Tibial nerve (tissue), 4 donors: ENCODE data around the gene KSR1. TPM values are rescaled to one million over a fixed set of nuclear protein-coding genes. Genes with fewer than 3 reads are reported as not detected.
"Not testable (repeated sequence)": the region's sequence is repeated elsewhere in the genome, so short reads cannot be mapped to it uniquely, and the experiment has no call there.

Source experiments
- DNase-seq, 2 donors: peaks; one replicate each; pipeline ENCODE4 v3.0.0-alpha.2; 2019; ENCODE audit warnings: low spot score in 2 of 2
- H3K27ac ChIP-seq, 4 donors: fragments of 200-600 bp; sonication (generic) in 3 of 4; one replicate each; pipeline ENCODE4 v1.5.1; 2017 to 2019; ENCODE audit warnings: mild to moderate bottlenecking in 1 of 4
- H3K27me3 ChIP-seq, 2 donors: fragments of 200-600 bp; sonication (generic) in 1 of 2; one replicate each; pipeline versions ENCODE4 v1.5.1 to v1.6.0; 2017 to 2019
- H3K36me3 ChIP-seq, 3 donors: fragments of 200-600 bp; sonication (generic); one replicate each; pipeline ENCODE4 v1.5.1; 2018 to 2019
- H3K4me1 ChIP-seq, 4 donors: fragments of 200-600 bp; sonication (generic) in 3 of 4; one replicate each; pipeline ENCODE4 v1.5.1; 2017 to 2019
- H3K4me3 ChIP-seq, 4 donors: fragments of 200-600 bp; sonication (generic) in 3 of 4; one replicate each; pipeline ENCODE4 v1.5.1; 2017 to 2019; ENCODE audit warnings: mild to moderate bottlenecking in 1 of 4, moderate library complexity in 1 of 4
- H3K9me3 ChIP-seq, 4 donors: fragments of 200-600 bp; sonication (generic) in 3 of 4; one replicate each; pipeline ENCODE4 v1.5.1; 2017 to 2019
- EP300 ChIP-seq, 2 donors: sonication (generic); formaldehyde crosslinking; IDR thresholded peaks; one replicate each; pipeline ENCODE4 v1.6.1; 2017; ENCODE audit warnings: antibody characterized with exemption in 2 of 2, mild to moderate bottlenecking in 1 of 2
- POLR2A ChIP-seq, 2 donors: fragments of 450-650 bp; IDR thresholded peaks; one replicate each; pipeline ENCODE4 v1.6.1; 2017; ENCODE audit warnings: antibody characterized with exemption in 2 of 2, mild to moderate bottlenecking in 2 of 2, moderate library complexity in 2 of 2
- WGBS, 2 donors: methylation state at CpG; one replicate each; pipeline ENCODE4 v1.1.5; 2018; 5-methylcytosine and 5-hydroxymethylcytosine counted together
- total RNA-seq, 4 donors: library from RNA; depleted of rRNA; stranded (reverse); fragments of >200 nt; gene quantifications; one replicate each; pipeline ENCODE4 v1.1.0, GENCODE V29; 2016
- TF ChIP-seq, protein P1 (sequence below), 5 experiments: fragments of 200-600 bp in 3 of 5; fragments of 450-650 bp in 2 of 5; sonication (generic) in 3 of 5; IDR thresholded peaks; one replicate each; pipeline ENCODE4 v1.5.1; 2016 to 2019; ENCODE audit warnings: antibody characterized with exemption in 5 of 5, mild to moderate bottlenecking in 3 of 5, moderate library complexity in 2 of 5

The KSR1 gene
- total RNA-seq, 4 donors from 2014 or later, result 45.1 to 110 (median 54.2) TPM

DNA sequence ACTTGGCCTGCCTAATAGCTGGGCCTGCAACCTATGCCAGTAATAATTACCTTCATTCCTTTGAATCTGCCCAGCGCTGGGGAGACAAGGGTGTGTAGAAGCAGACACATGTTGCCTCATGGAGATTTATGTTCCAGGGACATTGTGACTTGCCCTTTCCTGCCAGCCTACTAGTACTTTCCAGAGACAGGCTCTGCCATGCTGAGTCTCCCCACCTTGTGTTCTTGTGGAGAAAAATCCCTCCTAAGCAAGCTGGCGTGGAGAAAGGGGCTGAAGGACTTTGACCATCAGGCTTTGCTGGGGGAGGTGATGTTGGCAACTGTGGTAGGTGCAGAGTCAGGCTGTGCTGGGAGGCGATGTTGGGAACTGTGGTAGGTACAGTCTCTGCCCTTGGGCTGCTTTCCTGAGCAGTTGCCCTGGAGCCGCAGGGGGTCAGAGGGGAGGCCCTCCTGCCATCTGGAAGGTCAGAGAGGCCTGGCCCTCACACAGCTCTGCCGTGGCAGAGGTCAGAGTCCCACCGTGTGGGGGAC lies 4.0 kb downstream of the KSR1 start:
- Histone ChIP-seq H3K4me3 (no peak overlapping the region), H3K36me3 (no peaks in the 10 kb centered on the region), H3K27ac (peak overlapping the region in 1 of 4 donors; percentile 36), H3K27me3 (no peaks in the 10 kb centered on the region), H3K4me1 (peaks cover 0 to 54% (median 25%) of the 10 kb centered on the region in 4 donors), H3K9me3 (no peaks in the 10 kb centered on the region)
- WGBS, 2 donors, result 60 to 85% methylated on average over 4 to 6 of the region's 6 CpGs
- TF ChIP-seq, protein P1, sequence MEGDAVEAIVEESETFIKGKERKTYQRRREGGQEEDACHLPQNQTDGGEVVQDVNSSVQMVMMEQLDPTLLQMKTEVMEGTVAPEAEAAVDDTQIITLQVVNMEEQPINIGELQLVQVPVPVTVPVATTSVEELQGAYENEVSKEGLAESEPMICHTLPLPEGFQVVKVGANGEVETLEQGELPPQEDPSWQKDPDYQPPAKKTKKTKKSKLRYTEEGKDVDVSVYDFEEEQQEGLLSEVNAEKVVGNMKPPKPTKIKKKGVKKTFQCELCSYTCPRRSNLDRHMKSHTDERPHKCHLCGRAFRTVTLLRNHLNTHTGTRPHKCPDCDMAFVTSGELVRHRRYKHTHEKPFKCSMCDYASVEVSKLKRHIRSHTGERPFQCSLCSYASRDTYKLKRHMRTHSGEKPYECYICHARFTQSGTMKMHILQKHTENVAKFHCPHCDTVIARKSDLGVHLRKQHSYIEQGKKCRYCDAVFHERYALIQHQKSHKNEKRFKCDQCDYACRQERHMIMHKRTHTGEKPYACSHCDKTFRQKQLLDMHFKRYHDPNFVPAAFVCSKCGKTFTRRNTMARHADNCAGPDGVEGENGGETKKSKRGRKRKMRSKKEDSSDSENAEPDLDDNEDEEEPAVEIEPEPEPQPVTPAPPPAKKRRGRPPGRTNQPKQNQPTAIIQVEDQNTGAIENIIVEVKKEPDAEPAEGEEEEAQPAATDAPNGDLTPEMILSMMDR (IDR thresholded peaks at IDR 0.05), result no peak
- TF ChIP-seq EP300 (IDR thresholded peaks at IDR 0.05), result no peak
- TF ChIP-seq POLR2A (IDR thresholded peaks at IDR 0.05), result no peak
- no peak for DNase-seq

DNA sequence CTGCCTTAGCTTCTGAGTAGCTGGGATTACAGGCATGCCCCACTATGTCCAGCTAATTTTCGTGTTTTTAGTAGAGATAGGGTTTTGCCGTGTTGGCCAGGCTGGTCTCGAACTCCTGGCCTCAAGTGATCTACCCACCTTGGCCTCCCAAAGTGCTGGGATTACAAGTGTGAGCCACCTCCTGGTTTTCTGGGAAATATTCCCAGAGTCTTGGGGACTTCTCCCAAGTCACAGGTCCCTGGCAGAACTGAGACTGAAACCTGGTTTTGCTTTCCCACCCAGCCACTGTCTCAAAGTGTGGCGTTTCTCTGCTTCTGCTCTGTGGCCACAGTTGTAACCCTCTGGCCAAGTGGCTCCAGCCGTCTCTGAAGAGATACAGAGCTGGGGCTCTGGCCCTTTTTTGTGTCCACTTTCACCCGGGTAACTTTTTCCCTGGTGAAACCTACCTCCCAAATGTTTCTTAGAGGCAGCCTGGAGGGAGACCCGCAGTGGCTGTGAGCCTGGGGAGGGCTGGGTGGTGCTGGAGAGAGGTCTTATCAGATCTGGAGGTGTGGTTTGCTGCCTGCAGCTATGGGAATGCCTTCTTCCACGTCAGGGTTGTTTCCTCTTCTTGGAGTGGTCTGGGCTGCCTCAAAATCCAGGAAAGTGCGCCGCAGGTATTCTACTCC lies 5.1 kb downstream of the KSR1 start:
- Histone ChIP-seq H3K4me1 (peaks cover 0 to 51% (median 25%) of the 10 kb centered on the region in 4 donors), H3K27me3 (no peaks in the 10 kb centered on the region), H3K9me3 (no peaks in the 10 kb centered on the region), H3K27ac (no peak overlapping the region), H3K4me3 (no peak overlapping the region), H3K36me3 (no peaks in the 10 kb centered on the region)
- 82 to 83% methylated on average over 10 of the region's 10 CpGs for WGBS, 2 donors
- DNase-seq, result no peak
- TF ChIP-seq EP300 (IDR thresholded peaks at IDR 0.05), result no peak
- TF ChIP-seq POLR2A (IDR thresholded peaks at IDR 0.05), result no peak
- TF ChIP-seq, protein P1 (IDR thresholded peaks at IDR 0.05), result no peak

DNA sequence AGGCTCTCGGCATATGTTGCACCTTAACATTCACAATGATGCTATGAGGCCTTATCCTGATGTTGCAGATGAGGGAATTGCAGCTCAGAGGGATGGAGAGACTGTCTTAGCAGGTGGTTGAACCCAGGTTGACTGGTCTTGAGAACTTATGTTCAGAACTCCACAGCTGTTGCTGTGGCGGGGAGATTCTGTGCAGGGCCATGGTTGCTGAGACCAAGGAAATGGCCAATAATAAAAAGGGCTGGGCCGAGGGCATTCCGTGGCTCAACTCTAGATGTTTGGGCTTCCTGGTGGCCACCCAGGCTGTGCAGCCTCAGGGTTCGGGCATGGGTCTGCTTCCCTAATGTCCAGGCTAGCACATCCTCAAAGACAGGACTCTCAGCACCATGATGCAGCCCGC lies 5.9 kb downstream of the KSR1 start:
- Histone ChIP-seq H3K27me3 (no peaks in the 10 kb centered on the region), H3K36me3 (no peaks in the 10 kb centered on the region), H3K4me3 (no peak overlapping the region), H3K9me3 (no peaks in the 10 kb centered on the region), H3K27ac (no peak overlapping the region), H3K4me1 (peaks cover 0 to 48% (median 23%) of the 10 kb centered on the region in 4 donors)
- WGBS, 2 donors, result 83 to 90% methylated on average over 6 of the region's 6 CpGs
- no peak for DNase-seq
- TF ChIP-seq, protein P1 (IDR thresholded peaks at IDR 0.05), result no peak
- TF ChIP-seq EP300 (IDR thresholded peaks at IDR 0.05) (no peak), POLR2A (IDR thresholded peaks at IDR 0.05) (no peak)

DNA sequence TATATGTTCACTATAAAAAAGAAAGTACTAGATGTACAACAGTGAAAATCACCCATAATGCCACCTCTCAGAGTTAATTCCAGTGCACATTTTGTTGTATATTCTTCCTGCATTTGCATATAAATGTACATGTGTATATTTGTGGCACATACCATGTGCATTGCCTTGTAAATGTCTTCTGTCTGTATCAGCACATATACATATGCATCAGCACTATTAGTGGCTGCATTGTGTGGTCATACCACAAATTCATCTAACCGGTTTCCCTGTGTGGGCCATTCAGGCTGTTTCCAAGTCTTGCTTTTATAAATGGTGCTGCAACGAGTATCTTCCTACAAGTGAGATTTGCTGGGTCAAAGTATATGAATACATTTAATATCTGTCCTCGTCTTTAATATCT lies 6.5 kb downstream of the KSR1 start:
- no peaks in the 10 kb centered on the region for H3K27me3 ChIP-seq
- H3K9me3 ChIP-seq, result no peaks in the 10 kb centered on the region
- DNase-seq, result no peak
- H3K36me3 ChIP-seq, result no peaks in the 10 kb centered on the region
- H3K4me1 ChIP-seq, result peaks cover 0 to 43% (median 18%) of the 10 kb centered on the region in 4 donors
- H3K4me3 ChIP-seq, result no peak overlapping the region
- TF ChIP-seq POLR2A (IDR thresholded peaks at IDR 0.05), result no peak
- TF ChIP-seq EP300 (IDR thresholded peaks at IDR 0.05), result no peak
- TF ChIP-seq, protein P1 (IDR thresholded peaks at IDR 0.05), result no peak
- H3K27ac ChIP-seq, result no peak overlapping the region
- WGBS, 2 donors, result 68 to 80% methylated on average over 3 of the region's 3 CpGs

DNA sequence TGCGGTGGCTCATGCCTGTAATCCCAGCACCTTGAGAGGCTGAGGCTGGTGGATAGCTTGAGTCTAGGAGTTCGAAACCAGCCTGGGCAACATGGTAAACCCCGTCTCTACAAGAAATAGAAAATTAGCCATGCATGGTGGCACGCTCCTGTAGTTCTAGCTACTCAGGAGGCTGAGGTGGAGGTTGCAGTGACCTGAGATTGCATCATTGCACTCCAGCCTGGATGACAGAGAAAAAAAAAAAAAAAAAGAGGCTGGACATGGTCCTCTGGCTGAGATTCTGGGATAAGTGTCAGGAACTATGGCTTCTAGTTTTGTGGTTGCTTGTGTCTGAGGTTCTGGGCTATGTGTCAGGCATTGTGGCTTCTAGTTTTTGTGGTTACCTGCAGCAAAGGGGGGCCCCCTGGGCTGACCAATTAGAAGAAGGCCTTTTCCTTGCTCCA lies 7.0 kb downstream of the KSR1 start:
- Histone ChIP-seq H3K27ac (no peak overlapping the region), H3K9me3 (no peaks in the 10 kb centered on the region), H3K36me3 (no peaks in the 10 kb centered on the region), H3K4me1 (peaks cover 0 to 37% (median 13%) of the 10 kb centered on the region in 4 donors), H3K27me3 (no peaks in the 10 kb centered on the region), H3K4me3 (no peak overlapping the region)
- WGBS, 2 donors, result 94 to 96% methylated on average over 4 of the region's 4 CpGs
- DNase-seq, result no peak
- TF ChIP-seq EP300 (IDR thresholded peaks at IDR 0.05) (no peak), POLR2A (IDR thresholded peaks at IDR 0.05) (no peak)
- TF ChIP-seq, protein P1 (IDR thresholded peaks at IDR 0.05), result no peak

DNA sequence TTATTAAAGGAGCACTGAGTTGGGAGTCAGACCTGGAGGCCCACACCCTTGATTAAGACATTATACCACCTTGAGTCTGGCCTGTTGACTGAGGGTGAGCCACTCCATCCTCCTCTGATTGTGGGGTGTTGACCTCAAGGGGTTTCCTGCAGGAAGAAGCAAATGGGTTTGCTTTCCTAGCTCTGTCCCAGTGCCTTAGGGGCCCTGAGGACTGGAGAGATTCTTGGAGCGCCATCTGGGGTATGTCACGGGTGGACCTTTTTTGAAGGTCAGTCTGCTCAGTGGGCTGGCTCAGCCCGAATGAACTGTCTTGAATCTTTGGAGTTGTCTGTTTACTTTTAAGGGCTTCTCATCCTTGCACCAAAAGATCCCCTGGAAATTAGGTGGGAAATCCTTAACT lies 7.8 kb downstream of the KSR1 start:
- DNase-seq, H3K27me3 ChIP-seq, H3K4me3 ChIP-seq, H3K36me3 ChIP-seq, H3K9me3 ChIP-seq, H3K27ac ChIP-seq: not testable (repeated sequence)
- WGBS, 2 donors, result 97% methylated on average over 3 of the region's 3 CpGs
- H3K4me1 ChIP-seq, result peaks cover 0 to 34% (median 5%) of the 10 kb centered on the region in 4 donors
